ENCODE data around the gene NFAM1.

- no peak for TF ChIP-seq CTCF (IDR thresholded peaks at IDR 0.05)
- no peak for TF ChIP-seq POLR2AphosphoS5 (IDR thresholded peaks at IDR 0.05)
- TF ChIP-seq POLR2A (IDR thresholded peaks at IDR 0.05), result no peak
These were observed 20.7 kb upstream of the NFAM1 start for GRCh38 chr22:42452916-42453315.
